Fibroblast of skin of right quadriceps (primary cell): ENCODE measurements around the gene IL17RE.
A peak's percentile ranks its signal among the peaks of the same experiment; 100 is the strongest.

ENCODE experiments used
- DNase-seq: peaks from one replicate; pipeline ENCODE4 v3.0.0-alpha.2; 2013

IL17RE gene

DNA sequence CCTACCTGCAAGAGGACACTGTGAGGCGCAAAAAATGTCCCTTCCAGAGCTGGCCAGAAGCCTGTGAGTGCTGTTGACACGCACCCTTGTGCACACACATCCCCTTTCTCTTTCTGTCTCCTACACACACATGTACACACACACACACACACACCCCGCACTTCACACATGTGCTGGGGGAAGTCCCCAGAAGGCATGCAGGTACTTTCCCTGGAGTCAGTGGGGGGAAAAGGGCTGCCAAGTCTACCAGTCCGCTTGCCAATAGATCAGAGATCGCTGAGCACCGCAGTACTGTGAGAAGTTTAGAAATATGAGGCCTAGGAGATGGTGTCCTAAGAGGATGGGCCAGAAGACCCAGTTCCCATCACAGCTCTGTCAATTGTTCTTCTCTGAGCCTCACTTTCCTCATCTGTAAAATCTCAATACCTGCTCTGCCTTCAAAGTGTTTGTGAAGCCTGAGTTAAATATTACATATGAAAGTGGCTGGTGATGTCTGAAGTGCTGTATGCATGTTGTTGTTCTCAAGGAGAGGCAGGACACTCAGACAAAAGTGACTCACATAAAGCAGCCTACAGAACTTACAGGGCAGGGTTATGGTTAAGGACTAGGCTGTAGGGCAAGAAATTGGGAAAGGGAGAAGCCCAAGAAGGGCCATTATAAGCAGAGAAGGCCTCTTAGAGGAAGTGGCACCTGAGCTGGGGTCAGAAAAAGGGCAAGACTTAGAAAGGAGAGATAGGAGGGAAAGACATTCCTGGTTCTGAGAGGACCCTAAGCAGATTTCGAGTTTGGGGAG lies 6.8 kb downstream of the IL17RE start:
- no peak for DNase-seq

DNA sequence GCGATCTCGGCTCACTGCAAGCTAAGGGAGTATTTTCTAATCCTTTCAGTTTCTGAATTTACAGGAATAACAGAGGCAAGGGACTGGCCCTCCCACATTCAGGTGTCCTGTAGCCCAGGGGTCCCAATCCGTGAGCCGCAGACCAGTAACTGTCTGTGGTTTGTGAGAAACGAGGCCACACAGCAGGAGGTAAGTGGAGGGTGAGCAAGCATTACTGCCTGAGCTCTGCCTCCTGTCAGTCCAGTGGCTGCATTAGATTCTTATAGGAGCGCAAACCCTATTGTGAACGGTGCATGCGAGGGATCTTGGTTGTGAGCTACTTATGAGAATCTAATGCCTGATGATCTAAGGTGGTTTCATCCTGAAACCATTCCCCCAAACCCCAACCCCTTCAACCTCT lies 9.2 kb downstream of the IL17RE start:
- no peak for DNase-seq

DNA sequence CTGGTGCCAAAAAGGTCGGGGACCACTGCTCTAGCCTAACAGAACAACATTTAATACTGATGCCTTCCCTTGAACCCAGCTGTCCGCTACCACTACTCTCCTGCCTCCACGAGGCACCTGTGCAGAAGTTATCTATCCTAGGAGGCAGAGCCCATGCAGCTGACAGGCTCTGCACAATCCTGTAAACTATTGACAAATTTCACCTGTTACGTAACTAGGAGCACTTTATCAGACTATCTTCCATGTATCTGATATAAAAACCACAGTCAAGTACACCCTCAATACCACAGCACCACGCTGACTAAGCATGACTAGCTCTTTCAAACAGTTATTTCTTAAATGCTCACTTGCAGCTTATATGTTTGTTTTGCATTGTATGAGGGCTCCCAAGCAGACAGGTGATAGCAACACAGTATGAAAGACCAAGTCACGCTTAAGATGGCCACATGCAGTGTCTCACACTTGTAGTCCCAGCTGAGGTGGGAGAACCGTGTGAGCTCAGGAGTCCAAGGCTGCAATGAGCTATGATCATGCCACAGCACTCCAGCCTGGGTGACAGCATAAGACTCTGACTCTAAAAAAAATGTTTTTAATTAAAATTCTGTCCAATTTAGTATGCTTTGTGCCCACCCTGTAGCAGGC lies 9.8 kb downstream of the IL17RE start:
- no peak for DNase-seq

DNA sequence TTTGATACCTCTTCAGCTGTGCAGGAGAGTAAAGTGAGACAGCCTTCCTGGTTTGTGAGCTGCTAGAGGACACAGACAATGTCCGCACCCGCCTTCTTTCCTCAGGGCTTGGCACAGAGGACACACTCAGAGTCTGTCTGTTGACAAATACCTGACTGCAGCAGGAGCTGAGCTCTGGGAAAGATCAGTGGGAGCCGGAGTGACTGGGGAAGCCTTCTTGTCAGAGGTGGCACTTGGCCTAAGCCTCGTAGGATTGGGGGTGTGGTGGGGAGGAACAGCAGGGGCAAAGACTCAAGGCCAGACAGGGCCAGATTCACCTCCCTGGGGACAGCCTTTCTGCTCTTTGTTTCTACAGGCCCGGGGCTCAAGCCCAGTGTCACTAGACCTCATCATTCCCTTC lies 11.0 kb downstream of the IL17RE start:
- DNase-seq: no peak

DNA sequence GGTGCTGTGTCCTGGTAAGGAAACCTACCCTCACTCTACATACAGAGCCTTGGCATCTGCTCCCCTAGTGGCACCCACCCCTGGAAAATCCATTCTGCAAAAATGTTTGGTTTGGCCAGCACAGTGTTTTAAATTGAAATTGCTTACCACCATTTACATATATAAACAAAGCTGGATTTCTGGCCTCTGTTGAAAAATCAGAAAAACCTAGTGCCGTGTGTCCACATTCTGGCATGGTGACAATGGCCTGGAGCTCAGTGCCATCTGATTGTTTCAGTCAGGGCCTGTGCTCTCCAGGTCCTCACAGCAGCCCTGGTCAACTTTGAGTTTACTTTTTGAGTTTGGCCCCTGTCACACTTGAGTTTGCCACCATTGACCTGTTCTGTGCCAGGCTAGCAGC lies 11.4 kb downstream of the IL17RE start:
- DNase-seq: no peak

DNA sequence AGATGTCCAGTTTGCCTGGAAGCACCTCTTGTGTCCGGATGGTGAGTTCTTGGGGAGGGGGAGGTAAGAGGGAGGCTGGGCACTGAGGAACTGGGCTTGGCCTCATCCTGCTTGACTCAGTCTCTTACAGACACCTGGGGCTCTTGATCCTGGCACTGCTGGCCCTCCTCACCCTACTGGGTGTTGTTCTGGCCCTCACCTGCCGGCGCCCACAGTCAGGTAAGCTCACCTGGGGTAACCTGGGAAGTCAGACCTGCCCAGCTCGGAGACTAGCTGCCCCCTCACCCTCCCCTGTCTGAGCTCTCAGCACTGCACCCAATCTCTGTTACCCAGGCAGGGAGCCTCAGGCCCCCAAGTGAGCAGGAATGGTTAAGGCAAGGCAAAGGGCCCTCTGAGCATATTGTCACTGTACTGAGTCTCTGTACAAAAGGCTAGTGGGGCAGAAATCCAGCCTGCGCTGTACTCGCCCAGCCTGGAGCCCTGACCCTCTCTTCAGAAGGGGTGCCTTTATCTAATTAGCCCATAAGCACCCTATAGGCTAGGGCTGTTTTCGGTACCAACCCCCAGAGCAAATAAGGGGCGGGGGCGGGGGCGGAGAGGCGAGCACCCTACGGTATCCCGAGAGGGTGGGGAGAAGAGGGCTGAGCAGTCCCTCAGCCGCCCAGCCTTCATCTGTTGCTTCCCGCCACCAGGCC lies 12.1 kb downstream of the IL17RE start:
- DNase-seq: no peak

DNA sequence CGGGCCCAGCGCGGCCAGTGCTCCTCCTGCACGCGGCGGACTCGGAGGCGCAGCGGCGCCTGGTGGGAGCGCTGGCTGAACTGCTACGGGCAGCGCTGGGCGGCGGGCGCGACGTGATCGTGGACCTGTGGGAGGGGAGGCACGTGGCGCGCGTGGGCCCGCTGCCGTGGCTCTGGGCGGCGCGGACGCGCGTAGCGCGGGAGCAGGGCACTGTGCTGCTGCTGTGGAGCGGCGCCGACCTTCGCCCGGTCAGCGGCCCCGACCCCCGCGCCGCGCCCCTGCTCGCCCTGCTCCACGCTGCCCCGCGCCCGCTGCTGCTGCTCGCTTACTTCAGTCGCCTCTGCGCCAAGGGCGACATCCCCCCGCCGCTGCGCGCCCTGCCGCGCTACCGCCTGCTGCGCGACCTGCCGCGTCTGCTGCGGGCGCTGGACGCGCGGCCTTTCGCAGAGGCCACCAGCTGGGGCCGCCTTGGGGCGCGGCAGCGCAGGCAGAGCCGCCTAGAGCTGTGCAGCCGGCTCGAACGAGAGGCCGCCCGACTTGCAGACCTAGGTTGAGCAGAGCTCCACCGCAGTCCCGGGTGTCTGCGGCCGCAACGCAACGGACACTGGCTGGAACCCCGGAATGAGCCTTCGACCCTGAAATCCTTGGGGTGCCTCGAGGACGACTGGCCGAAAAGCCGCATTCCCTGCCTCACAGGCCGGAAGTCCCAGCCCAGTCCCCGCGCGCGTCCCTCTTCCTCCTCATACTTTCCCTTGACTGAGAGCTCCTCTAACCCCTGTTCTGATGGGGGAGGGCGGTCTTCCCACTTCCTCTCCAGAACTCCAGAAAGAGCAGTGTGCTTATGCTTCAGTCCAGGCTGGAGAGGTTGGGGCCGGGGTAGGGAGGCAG lies 12.8 kb downstream of the IL17RE start:
- peak; percentile 71 for DNase-seq

DNA sequence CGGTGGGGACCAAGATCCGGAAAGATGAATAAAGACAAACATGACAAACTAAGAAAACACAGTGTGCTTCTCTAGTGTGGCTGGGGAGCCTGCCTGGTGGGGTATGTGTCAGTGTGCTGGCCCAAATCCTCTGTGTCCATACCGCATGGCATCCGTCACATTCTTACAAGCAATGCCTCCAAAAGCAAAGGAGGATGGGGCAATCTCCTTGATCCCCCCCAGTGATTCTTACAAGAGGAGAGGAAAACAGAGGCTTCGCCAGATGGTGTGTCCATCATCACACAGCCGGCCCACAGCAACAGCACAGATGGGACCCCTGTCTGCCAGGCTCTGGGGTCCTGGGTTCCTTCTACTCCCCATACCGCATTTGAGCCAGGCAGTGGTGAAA lies 13.7 kb downstream of the IL17RE start:
- no peak for DNase-seq

DNA sequence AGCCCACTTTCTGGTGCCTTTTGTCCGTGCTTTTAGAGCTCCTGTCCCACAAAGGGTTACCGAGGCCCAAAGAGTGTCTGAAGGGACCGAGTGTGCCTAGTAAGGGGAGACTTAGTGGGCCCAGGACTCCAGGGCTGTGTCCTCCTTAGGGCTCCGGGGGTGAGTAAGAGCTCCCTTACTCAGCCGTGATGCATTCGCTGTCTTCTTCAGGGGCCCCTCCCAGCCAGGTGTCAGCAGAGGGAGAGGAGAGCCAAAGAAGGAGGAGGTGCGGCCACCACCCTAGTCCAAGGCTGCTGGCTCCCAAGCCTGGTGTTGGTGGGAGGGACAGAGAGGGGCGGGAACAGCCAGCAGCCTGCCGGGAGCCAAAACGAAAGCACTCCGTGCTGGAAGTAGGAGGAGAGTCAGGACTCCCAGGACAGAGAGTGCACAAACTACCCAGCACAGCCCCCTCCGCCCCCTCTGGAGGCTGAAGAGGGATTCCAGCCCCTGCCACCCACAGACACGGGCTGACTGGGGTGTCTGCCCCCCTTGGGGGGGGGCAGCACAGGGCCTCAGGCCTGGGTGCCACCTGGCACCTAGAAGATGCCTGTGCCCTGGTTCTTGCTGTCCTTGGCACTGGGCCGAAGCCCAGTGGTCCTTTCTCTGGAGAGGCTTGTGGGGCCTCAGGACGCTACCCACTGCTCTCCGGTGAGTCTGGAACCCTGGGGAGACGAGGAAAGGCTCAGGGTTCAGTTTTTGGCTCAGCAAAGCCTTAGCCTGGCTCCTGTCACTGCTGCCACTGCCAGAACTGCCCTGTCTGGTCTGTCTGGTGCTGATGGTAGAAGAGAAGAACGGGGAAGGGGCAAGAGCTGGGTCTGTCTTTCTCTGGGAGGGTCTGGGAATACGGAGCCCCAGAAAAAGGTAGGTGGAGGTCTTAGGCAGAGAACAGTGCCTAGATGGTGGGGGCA lies 14.4 kb downstream of the IL17RE start, which contains the start of gene IL17RC:
Gene IL17RC (plus strand): TSS at position 365 of the 947 bp plus-strand sequence. CDS start 218 bp downstream, at position 583.
- DNase-seq: peak; percentile 86

DNA sequence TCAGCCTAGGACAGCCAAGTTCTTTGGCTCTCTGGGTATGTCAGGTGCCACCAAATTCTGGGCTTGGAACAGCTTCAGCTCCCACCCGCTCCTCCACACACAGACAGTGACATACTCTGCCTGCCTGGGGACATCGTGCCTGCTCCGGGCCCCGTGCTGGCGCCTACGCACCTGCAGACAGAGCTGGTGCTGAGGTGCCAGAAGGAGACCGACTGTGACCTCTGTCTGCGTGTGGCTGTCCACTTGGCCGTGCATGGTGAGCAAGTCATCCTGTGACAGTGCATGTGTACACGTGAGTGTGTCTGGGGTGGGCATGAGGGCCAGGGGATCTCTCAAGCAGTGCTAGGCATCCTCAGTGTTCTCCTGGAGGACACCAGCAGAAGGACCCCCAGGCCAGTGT lies 15.2 kb downstream of the IL17RE start:
- no peak for DNase-seq

DNA sequence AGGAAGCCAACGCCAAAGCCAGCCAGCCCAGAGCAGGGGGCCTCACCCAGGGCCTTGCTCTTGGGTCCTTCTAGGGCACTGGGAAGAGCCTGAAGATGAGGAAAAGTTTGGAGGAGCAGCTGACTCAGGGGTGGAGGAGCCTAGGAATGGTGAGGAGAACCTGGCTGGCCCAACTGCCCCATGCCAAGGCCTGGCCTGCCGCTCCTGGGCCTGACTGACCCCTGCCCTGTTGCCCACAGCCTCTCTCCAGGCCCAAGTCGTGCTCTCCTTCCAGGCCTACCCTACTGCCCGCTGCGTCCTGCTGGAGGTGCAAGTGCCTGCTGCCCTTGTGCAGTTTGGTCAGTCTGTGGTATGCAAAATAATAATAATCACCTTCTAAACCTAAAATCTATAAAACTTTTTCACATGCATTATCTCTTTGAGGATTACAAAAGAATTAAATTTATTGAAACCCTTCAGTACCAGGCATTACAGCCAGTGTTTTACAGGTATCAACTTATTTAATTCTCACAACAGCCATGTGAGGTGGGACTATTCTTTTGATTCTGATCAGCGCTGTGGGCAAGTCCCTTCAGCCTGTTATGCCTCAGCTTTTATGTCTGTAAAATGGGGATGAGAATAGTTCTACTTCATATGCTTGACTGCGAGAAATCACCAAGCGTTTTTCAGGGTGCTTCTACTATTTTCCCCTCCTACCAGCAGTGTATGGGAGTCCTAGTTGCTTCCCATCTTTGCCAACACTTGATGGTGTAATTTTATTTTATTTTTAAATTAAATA lies 15.8 kb downstream of the IL17RE start:
- no peak for DNase-seq

DNA sequence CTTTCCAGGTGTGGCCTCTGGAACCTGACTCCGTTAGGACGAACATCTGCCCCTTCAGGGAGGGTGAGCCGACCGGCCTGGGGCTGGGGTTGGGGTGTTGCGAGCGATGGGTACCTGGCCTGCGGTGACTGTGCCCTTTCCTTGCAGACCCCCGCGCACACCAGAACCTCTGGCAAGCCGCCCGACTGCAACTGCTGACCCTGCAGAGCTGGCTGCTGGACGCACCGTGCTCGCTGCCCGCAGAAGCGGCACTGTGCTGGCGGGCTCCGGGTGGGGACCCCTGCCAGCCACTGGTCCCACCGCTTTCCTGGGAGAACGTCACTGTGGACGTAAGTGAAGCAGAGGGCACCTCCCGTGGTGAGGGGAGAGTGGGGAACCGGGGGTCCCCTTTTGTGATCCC lies 25.5 kb downstream of the IL17RE start:
- no peak for DNase-seq

DNA sequence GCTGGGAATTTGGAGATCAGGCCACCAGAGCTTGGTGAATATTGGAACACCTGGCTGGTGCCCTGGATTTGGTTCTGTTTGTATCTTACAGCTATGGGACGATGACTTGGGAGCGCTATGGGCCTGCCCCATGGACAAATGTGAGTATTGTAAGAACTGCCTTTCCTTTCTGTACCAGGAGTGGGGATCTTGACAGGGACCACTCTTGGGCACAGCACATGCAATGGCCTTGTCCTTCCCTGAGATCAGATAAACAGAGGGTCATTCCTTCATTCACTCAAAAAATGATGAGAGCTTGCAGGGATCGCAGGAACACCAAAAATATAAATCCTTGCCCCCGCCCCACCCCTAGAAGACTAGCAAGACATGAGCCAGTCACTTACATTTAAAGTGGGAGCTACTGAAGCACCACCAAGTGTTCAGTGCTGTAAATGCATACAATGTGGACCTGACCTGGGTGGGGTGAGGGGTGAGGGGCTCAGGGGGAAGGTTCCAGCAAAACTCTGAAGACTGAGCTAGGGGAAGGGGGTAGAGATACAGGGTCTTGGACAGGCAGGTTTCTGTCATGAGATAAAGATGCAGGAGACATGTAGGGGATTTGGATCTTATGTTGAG lies 28.3 kb downstream of the IL17RE start:
- no peak for DNase-seq

DNA sequence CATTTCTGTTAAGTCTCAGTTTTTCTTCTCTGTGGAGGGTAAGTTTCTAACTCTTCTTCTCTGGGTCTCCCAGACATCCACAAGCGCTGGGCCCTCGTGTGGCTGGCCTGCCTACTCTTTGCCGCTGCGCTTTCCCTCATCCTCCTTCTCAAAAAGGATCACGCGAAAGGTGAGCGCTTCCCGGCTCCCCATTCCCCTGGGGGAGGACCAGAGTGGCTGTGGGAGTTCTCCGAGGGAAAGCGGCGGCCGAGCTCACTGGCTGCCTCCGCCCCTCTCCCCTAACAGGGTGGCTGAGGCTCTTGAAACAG lies 29.8 kb downstream of the IL17RE start:
- DNase-seq: no peak

DNA sequence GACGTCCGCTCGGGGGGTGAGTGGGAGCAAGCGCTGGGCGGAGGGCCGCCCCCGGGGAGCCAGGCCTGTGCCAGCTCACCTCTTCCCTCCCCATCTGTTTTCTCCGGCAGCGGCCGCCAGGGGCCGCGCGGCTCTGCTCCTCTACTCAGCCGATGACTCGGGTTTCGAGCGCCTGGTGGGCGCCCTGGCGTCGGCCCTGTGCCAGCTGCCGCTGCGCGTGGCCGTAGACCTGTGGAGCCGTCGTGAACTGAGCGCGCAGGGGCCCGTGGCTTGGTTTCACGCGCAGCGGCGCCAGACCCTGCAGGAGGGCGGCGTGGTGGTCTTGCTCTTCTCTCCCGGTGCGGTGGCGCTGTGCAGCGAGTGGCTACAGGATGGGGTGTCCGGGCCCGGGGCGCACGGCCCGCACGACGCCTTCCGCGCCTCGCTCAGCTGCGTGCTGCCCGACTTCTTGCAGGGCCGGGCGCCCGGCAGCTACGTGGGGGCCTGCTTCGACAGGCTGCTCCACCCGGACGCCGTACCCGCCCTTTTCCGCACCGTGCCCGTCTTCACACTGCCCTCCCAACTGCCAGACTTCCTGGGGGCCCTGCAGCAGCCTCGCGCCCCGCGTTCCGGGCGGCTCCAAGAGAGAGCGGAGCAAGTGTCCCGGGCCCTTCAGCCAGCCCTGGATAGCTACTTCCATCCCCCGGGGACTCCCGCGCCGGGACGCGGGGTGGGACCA lies 30.4 kb downstream of the IL17RE start:
- DNase-seq: peak; percentile 71

DNA sequence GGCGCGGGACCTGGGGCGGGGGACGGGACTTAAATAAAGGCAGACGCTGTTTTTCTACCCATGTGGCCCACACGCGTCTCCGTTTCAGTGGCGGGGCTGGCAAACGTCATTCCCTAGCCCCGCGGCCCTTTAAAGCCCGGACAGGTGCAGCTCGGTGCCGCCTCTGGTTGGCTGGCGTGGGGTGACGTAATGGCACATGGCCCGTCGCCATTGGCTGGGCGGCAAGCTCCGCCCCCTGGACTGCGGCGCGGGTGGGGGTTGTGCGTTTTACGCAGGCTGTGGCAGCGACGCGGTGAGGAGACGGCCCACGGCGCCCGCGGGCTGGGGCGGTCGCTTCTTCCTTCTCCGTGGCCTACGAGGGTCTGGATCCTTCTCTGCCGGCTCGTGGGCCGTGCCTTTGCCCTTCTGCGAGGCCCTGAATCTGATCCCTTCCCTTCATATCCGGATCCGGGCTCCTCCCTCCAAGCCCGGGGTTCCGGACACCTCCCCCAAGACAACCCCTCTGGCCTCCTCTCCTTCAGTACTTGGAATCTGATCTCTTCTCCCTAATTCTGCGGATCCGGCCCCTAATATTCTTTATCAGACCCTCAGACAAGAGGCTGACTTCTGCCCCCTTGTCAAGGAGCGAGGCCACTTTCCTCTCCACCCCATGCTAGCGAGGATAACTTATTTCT lies 31.1 kb downstream of the IL17RE start, which contains the start of gene CRELD1:
Gene CRELD1 (plus strand): TSS at position 274 of the 674 bp plus-strand sequence. CDS start 605 bp downstream, outside the sequence.
- peak; percentile 84 for DNase-seq

DNA sequence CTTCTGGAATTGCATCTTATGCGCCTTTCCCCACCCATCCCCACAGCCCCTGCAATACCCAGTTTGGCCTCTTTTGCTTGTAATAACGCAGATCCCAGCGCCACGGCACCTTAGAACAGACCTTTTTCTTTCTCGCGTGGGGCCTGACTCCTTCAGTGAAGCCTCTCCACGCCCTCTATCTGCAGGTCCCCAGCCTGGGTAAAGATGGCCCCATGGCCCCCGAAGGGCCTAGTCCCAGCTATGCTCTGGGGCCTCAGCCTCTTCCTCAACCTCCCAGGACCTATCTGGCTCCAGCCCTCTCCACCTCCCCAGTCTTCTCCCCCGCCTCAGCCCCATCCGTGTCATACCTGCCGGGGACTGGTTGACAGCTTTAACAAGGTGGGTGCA lies 31.6 kb downstream of the IL17RE start:
- DNase-seq: no peak

DNA sequence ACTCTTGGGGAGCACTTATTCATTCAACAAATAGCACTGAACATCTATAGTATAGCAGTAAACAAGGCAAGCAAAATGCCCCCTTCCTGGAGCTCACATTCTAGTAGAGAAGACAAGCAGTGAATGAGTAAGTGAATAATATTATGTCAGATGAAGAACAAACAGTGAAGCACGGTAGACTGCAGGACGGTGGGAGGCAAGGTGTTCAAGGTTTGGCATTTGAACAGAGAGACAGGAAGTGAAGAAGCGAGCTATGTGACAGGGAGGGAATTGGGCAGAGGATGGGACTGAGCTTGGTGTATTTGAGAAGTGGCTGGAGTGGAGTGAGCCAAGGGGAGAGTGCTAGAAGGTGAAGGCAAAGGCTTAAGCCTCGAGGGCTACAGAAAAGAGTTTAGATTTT lies 32.3 kb downstream of the IL17RE start:
- no peak for DNase-seq

DNA sequence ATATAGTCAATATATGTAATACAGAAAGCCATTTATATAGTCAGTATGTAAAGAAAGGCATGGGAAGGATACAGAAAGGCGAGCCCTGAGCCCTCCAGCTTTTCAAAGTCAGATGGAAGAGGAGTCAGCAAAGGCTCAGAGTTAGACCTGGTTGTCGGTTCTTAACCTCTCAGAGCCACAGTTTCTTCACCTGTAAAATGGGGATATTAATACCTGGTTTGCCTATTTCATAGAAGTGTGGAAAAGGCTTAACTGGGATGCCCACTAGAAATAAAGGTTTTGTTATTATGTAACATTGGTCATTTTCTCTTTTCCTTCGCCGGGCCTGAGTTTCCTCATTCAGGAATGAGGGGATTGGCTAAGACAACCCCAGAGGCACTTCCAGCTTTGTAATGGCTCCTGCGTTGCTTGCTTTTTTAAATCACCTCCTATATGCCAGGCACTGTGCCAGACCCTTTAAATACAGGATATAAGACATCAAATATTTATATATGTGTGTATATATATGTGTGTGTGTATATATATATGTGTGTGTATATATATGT lies 33.4 kb downstream of the IL17RE start:
- DNase-seq: no peak
